AG10803 (cell line): ENCODE data around the gene TRAPPC3L.

Source experiments
- DNase-seq: peaks from one replicate; pipeline ENCODE4 v3.0.0; 2010; ENCODE audit warnings: low read depth
- H3K4me3 ChIP-seq: 2 replicates; pipeline ENCODE4 v1.5.1; 2011; ENCODE audit warnings: mild to moderate bottlenecking, low read length, control low read depth
- CTCF ChIP-seq: conservative IDR thresholded peaks from 2 replicates; pipeline ENCODE4 v1.5.1; 2011; ENCODE audit warnings: mild to moderate bottlenecking, low read length, control low read depth, inconsistent platforms

The TRAPPC3L gene

DNA sequence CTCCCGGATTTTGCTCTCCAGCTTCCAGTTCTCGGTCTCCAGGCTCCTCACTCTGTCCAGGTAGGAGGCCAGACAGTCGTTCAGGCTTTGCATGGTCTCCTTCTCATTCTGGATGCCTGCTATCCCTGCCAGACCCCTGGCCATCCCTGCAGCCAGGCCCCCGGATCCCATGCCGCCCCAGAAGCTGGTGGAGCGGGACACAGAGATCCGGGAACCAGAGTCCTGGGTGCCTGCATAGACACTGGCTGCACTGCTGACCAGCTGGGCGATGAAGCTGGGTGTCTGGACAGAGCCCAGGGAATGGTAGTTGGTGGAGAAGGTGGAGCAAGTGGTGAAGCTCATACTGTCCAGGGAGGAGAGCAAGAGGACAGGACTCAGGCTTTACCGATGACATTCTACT lies 87.2 kb downstream of the TRAPPC3L start:
- H3K4me3 ChIP-seq: no peak overlapping the region
- no peak for TF ChIP-seq CTCF
- no peak for DNase-seq

GRCh38 chr6:116456927-116457326 lies 88.6 kb downstream of the TRAPPC3L start:
- no peak for TF ChIP-seq CTCF
- no peak overlapping the region for H3K4me3 ChIP-seq
- DNase-seq: no peak

DNA sequence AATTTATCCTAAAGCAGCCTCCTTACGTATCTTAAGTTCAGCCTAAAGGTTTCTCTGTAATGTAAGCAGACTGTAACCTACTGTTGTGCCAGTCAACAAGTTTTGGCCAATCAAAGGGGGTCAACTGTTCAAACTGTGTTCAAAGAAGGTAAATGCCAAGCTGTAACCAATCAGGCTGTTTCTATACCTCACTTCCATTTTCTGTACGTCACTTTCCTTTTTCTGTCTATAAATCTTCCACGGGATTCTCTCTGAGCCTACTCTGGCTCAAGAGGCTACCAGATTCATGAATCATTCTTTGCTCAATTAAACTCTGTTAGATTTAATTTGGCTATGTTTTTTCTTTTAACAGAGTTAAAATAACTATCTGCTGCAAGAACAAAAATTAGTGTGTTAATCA lies 89.4 kb downstream of the TRAPPC3L start:
- DNase-seq: no peak
- no peak overlapping the region for H3K4me3 ChIP-seq
- TF ChIP-seq CTCF: no peak

GRCh38 chr6:116452531-116452930 lies 93.0 kb downstream of the TRAPPC3L start:
- no peak for TF ChIP-seq CTCF
- no peak overlapping the region for H3K4me3 ChIP-seq
- DNase-seq: no peak

GRCh38 chr6:116451916-116452315 lies 93.6 kb downstream of the TRAPPC3L start:
- TF ChIP-seq CTCF: no peak
- no peak overlapping the region for H3K4me3 ChIP-seq
- DNase-seq: no peak

DNA sequence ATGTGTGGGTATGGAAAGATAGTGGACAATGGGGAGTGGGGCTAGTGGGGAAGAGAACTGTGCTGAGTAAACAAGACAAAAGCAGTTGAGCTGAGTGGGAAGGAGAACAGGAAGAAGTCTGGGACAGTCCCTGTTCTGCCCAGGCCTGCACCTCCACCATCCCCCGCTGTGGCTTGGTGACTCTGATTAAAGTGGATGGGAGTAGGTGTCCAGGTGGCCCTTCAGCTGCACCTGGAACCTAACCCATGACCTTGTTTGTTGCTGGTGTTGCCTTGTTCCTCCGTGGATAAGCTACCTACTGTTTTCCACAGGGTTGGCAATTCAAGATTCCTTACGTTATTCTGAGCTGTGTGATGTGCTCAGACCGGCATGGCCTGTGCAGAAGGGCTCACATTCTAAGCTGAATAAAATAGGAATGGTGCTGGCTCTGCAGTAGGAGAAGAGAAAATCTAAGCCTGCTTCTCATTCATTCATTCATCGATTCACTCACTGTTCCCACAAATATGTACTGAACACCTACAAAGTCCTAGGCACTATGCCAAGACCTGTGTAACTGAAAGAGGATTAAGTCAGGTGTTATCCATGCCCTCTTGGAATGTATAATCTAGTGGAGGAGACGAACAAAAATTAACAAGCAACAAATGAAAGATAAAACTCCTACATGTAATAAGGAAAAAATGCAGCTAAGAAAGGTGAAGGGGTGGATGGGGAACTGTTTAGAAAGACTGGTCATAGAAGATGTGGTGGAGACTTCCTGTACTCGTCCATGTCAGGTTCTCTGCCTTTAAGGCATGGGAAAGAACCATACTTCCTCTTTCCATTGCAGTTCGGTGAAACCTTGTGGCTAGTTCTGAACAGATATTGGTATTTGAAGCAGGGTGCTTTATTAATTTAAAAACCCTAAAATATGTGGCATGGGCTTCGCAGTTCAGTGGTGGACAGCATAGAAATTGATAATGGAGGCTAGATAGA lies 94.4 kb downstream of the TRAPPC3L start:
- no peak overlapping the region for H3K4me3 ChIP-seq
- DNase-seq: no peak
- no peak for TF ChIP-seq CTCF

GRCh38 chr6:116450185-116450710 lies 95.2 kb downstream of the TRAPPC3L start:
- DNase-seq: no peak
- no peak for TF ChIP-seq CTCF
- no peak overlapping the region for H3K4me3 ChIP-seq
